ENCODE measurements around the gene TAS2R8.

TAS2R8 gene

GRCh38 chr12:10842862-10843261, 35.8 kb upstream of the TAS2R8 start:
- DNase-seq (ENCODE audit: low read depth) = no peak
- TF ChIP-seq CTCF (conservative IDR thresholded peaks at IDR 0.05; ENCODE audit: control insufficient read depth, insufficient read depth, low read depth, low read length) = no peak
- no peak overlapping the region for H3K4me3 ChIP-seq (ENCODE audit: control insufficient read depth, low read depth, low read length)

- no peak overlapping the region for H3K4me3 ChIP-seq (ENCODE audit: control insufficient read depth, low read depth, low read length)
- no peak for DNase-seq (ENCODE audit: low read depth)
- no peak for TF ChIP-seq CTCF (conservative IDR thresholded peaks at IDR 0.05; ENCODE audit: control insufficient read depth, insufficient read depth, low read depth, low read length)
These were observed 31.4 kb upstream of the TAS2R8 start for GRCh38 chr12:10838461-10838860.

- no peak for DNase-seq (ENCODE audit: low read depth)
- H3K4me3 ChIP-seq (ENCODE audit: control insufficient read depth, low read depth, low read length) = no peak overlapping the region
- TF ChIP-seq CTCF (conservative IDR thresholded peaks at IDR 0.05; ENCODE audit: control insufficient read depth, insufficient read depth, low read depth, low read length) = no peak
These were observed 22.9 kb upstream of the TAS2R8 start for GRCh38 chr12:10829994-10830393.

- no peak within 1 kb of the TSS for H3K4me3 ChIP-seq (ENCODE audit: control insufficient read depth, low read depth, low read length)
- TF ChIP-seq CTCF (conservative IDR thresholded peaks at IDR 0.05; ENCODE audit: control insufficient read depth, insufficient read depth, low read depth, low read length) = no peak
- DNase-seq (ENCODE audit: low read depth) = no peak
These were observed 19.2 kb upstream of the TAS2R8 start, which contains the start of gene TAS2R10 for GRCh38 chr12:10826258-10826657. Gene TAS2R10 (minus strand): TSS chr12:10826358. CDS start chr12:10826269, 89 bp downstream.

GRCh38 chr12:10824957-10825356, 17.9 kb upstream of the TAS2R8 start:
- no peak for DNase-seq (ENCODE audit: low read depth)
- TF ChIP-seq CTCF (conservative IDR thresholded peaks at IDR 0.05; ENCODE audit: control insufficient read depth, insufficient read depth, low read depth, low read length) = no peak
- H3K4me3 ChIP-seq (ENCODE audit: control insufficient read depth, low read depth, low read length) = no peak overlapping the region

- TF ChIP-seq CTCF (conservative IDR thresholded peaks at IDR 0.05; ENCODE audit: control insufficient read depth, insufficient read depth, low read depth, low read length) = no peak
- H3K4me3 ChIP-seq (ENCODE audit: control insufficient read depth, low read depth, low read length) = no peak overlapping the region
- DNase-seq (ENCODE audit: low read depth) = no peak
These were observed 4.9 kb upstream of the TAS2R8 start for GRCh38 chr12:10811883-10812536.

GRCh38 chr12:10810068-10810467, 3.0 kb upstream of the TAS2R8 start, which contains the start of gene TAS2R9:
Gene TAS2R9 (minus strand): TSS chr12:10810168. CDS start chr12:10810075, 93 bp downstream.
- no peak within 1 kb of the TSS for H3K4me3 ChIP-seq (ENCODE audit: control insufficient read depth, low read depth, low read length)
- TF ChIP-seq CTCF (conservative IDR thresholded peaks at IDR 0.05; ENCODE audit: control insufficient read depth, insufficient read depth, low read depth, low read length) = no peak
- no peak for DNase-seq (ENCODE audit: low read depth)
